GM10266 (cell line): ENCODE measurements around the gene TPH2.

Source experiments
- DNase-seq: peaks from one replicate; pipeline ENCODE4 v3.0.0; 2012; ENCODE audit errors: extremely low spot score
- TF ChIP-seq, protein P1 (sequence below): IDR thresholded peaks from 2 replicates; pipeline ENCODE4 v1.5.1; 2012; ENCODE audit warnings: mild to moderate bottlenecking, low read depth; ENCODE audit not compliant: control insufficient read depth, insufficient read depth; ENCODE audit errors: missing control alignments

The TPH2 gene

DNA sequence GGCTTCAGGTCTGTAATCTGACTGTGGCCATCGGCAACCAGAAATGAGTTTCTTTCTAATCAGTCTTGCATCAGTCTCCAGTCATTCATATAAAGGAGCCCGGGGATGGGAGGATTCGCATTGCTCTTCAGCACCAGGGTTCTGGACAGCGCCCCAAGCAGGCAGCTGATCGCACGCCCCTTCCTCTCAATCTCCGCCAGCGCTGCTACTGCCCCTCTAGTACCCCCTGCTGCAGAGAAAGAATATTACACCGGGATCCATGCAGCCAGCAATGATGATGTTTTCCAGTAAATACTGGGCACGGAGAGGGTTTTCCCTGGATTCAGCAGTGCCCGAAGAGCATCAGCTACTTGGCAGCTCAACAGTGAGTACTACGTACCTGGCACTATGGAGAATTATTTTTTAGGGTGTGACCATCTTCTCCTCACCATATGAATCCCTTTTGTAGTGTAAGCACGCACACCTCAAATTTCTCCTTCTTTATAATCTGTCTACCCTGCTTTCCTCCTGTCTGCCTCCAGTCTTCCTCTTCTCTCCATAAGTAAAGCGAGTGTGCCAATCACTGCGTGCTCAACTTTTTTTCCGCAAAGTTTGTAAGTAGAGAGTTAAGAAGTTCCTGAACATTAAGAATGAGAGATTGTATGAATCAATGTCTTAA lies at the start of gene TPH2:
TSS of gene TPH2 (plus strand) at position 118 of the 658 bp plus-strand sequence. CDS start at position 260, 142 bp downstream.
- peak; percentile 24 for DNase-seq
- TF ChIP-seq, protein P1, sequence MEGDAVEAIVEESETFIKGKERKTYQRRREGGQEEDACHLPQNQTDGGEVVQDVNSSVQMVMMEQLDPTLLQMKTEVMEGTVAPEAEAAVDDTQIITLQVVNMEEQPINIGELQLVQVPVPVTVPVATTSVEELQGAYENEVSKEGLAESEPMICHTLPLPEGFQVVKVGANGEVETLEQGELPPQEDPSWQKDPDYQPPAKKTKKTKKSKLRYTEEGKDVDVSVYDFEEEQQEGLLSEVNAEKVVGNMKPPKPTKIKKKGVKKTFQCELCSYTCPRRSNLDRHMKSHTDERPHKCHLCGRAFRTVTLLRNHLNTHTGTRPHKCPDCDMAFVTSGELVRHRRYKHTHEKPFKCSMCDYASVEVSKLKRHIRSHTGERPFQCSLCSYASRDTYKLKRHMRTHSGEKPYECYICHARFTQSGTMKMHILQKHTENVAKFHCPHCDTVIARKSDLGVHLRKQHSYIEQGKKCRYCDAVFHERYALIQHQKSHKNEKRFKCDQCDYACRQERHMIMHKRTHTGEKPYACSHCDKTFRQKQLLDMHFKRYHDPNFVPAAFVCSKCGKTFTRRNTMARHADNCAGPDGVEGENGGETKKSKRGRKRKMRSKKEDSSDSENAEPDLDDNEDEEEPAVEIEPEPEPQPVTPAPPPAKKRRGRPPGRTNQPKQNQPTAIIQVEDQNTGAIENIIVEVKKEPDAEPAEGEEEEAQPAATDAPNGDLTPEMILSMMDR = peak; percentile 41

- TF ChIP-seq, protein P1 = no peak
- no peak for DNase-seq
Observed at GRCh38 chr12:71890475-71890874, 48.2 kb upstream of the TPH2 start.

- TF ChIP-seq, protein P1 = no peak
- DNase-seq = no peak
Observed at GRCh38 chr12:71892059-71892458, 46.6 kb upstream of the TPH2 start.

DNA sequence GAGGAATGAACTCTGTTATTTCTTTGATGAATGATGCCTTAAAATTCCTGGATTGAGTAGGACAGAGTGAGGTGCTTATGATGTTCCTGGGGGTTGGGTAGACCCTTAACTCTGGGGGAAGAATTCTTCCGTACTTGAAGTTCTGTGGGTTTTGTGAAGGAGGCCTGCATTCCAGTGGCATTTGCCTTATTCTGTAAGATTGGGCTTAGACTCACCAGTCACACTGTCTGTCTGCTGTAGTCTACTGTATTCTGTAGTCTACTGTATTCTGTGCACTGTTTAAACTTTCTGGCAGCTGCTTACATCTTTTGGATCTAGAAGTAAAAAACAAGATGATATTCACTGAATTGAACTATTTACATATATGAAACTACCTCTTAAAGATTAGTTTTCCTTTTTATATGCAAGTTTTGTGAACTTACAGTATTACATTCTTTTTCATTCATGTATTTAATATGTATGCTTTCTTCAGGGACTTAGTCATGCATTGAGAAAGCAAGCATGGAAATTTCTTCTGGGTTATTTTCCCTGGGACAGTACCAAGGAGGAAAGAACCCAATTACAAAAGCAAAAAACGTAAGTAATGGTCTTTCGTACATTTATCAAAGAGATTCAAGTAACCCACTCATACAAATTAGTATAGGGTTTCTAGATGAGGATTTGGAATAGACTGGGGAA lies 42.3 kb upstream of the TPH2 start:
- no peak for DNase-seq
- TF ChIP-seq, protein P1 = no peak

- no peak for DNase-seq
- TF ChIP-seq, protein P1 = no peak
Observed at GRCh38 chr12:71900091-71900490, 38.6 kb upstream of the TPH2 start.

DNA sequence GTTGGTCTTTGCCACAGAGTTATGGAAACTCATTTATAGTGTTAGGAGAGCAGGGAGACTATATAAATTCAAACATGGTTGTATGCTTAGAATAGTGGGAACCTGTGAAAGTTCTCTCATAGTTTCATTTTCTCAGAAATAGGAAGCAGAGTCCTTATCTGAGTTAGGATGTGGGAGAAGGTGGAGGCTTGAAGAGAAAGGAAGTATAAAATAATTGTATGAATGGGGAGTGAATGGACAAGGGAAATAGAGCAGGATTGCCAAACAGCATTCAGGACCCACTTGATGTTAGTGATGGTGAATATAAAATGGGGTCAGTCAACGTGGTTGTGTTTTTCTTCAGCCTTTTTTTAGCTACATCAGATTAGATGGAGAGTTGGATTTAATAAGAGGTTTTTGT lies 34.0 kb upstream of the TPH2 start:
- TF ChIP-seq, protein P1 = no peak
- DNase-seq = no peak

- TF ChIP-seq, protein P1 = no peak
Observed at GRCh38 chr12:71935594-71935993, 3.1 kb upstream of the TPH2 start.

More at GRCh38 chr12:71935594-71935993, 3.1 kb upstream of the TPH2 start:
- DNase-seq = no peak
